GM19025 (cell line): ENCODE results near the gene GNL2.
A peak's percentile ranks its signal among the peaks of the same experiment; 100 is the strongest.
"Not testable (repeated sequence)": the region's sequence is repeated elsewhere in the genome, so short reads cannot be mapped to it uniquely, and the experiment has no call there.

Experiments
- ATAC-seq: cut with Tn5 transposase; IDR thresholded peaks from one replicate; pipeline ENCODE4 v1.9.1; 2021; ENCODE audit warnings: mild to moderate bottlenecking, low read depth, moderate library complexity; ENCODE audit not compliant: unreplicated experiment

GNL2 gene

GRCh38 chr1:37560401-37561132 lies 35.2 kb downstream of the GNL2 start:
- no peak for ATAC-seq

- ATAC-seq: not testable (repeated sequence)
These were observed 35.8 kb downstream of the GNL2 start for GRCh38 chr1:37559957-37560379.

GRCh38 chr1:37559080-37559479 lies 36.7 kb downstream of the GNL2 start:
- no peak for ATAC-seq

GRCh38 chr1:37558411-37558810 lies 37.3 kb downstream of the GNL2 start:
- no peak for ATAC-seq

GRCh38 chr1:37557402-37557801 lies 38.3 kb downstream of the GNL2 start:
- no peak for ATAC-seq

GRCh38 chr1:37556712-37557196 lies 39.0 kb downstream of the GNL2 start, which contains the start of gene DNALI1:
DNALI1 (plus strand) TSS chr1:37556940; CDS start chr1:37556995, 55 bp downstream.
- no peak for ATAC-seq

- ATAC-seq: peak; percentile 78
These were observed 41.6 kb downstream of the GNL2 start, which contains the start of gene SNIP1 for GRCh38 chr1:37553927-37554808. SNIP1 (minus strand) TSS chr1:37554293; CDS start chr1:37554229, 64 bp downstream.

- no peak for ATAC-seq
These were observed 42.2 kb downstream of the GNL2 start for GRCh38 chr1:37553598-37553926.

GRCh38 chr1:37549341-37549740 lies 46.4 kb downstream of the GNL2 start:
- ATAC-seq: no peak

GRCh38 chr1:37545019-37545418 lies 50.7 kb downstream of the GNL2 start:
- no peak for ATAC-seq

GRCh38 chr1:37544530-37544929 lies 51.2 kb downstream of the GNL2 start:
- no peak for ATAC-seq

GRCh38 chr1:37540036-37540785 lies 55.5 kb downstream of the GNL2 start:
- ATAC-seq: no peak

GRCh38 chr1:37539154-37539553 lies 56.6 kb downstream of the GNL2 start:
- not testable (repeated sequence) for ATAC-seq

GRCh38 chr1:37537378-37537777 lies 58.4 kb downstream of the GNL2 start:
- no peak for ATAC-seq

- no peak for ATAC-seq
These were observed 62.2 kb downstream of the GNL2 start for GRCh38 chr1:37533317-37534093.

GRCh38 chr1:37532418-37533156 lies 63.1 kb downstream of the GNL2 start:
- ATAC-seq: not testable (repeated sequence)

GRCh38 chr1:37529888-37530287 lies 65.8 kb downstream of the GNL2 start:
- ATAC-seq: not testable (repeated sequence)

- ATAC-seq: no peak
These were observed 76.1 kb downstream of the GNL2 start for GRCh38 chr1:37519613-37520012.

- not testable (repeated sequence) for ATAC-seq
These were observed 76.8 kb downstream of the GNL2 start for GRCh38 chr1:37518929-37519328.
